Measurements from ENCODE around the gene DDIT4. TPM values are rescaled to one million over a fixed set of nuclear protein-coding genes. Genes with fewer than 3 reads are reported as not detected.

DDIT4 gene
- total and polyA plus RNA-seq, 9 of the 15 experiments (the other 6 are each of a cell fraction or from before 2014, with no cell fraction given): 8.2 to 675 (median 159) TPM

DNA sequence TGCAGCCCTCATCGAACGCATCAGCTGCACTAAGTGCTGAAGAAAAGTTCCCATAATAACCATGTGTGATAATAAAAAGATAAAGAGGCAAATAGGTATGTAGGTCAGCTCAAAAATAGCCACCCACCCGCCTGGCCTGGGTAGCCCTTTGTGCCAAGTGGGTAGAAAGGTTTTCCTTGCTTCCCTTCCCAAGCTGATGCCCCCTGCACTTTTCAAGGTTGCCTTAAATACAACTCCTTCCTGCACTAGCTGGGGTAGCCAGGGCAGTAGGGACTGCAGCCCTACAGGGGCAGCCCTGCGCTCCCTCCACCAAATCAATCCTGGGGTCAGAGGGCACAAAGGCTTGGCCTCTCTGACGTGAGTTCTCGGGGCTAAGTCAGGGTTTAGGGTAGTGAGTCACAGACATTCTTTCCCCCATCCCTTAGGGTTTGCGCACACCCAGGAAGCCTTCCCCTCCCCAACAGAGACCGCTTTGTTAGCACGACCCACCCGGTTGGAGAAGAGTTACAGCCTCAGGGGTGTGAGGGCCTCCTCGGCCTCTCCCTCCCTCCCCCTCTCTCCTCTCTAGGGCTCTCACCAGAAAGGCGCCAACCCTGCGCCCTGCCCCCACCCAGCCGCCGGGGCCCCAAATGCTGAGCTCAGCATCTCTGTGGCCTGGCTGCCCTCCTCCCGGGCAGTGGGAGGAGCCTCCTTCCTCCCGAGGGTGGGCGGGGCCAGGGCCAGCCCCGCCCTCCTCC lies 13.3 kb upstream of the DDIT4 start (continued):
- TF ChIP-seq EHMT2 (IDR thresholded peaks at IDR 0.05) (peak; percentile 17; the same call in 1 of the 2 replicates), POLR2AphosphoS2 (IDR thresholded peaks at IDR 0.05; ENCODE audit: low read length) (no peak), KAT7 (CRISPR knock-in tag; IDR thresholded peaks at IDR 0.05; ENCODE audit: borderline replicate concordance) (0 out of 2 replicates have a peak, but pooled peaks have one; percentile 9), NEUROD1 (IDR thresholded peaks at IDR 0.05; ENCODE audit: borderline replicate concordance, low read depth, low read length, partially characterized antibody) (peak; percentile 25), FOXP1 (CRISPR knock-in tag; IDR thresholded peaks at IDR 0.05) (peak; percentile 66; the same call in 1 of the 2 replicates), JUND (IDR thresholded peaks at IDR 0.05; ENCODE audit: borderline replicate concordance, low read depth, low read length) (peak; percentile 84), JUND (tag; IDR thresholded peaks at IDR 0.05; ENCODE audit: borderline replicate concordance, low read depth, low read length) (peak; percentile 84; the same call in 2 of the 3 replicates), MTA2 (IDR thresholded peaks at IDR 0.05; ENCODE audit: low read depth) (no peak), ZNF79 (CRISPR knock-in tag; IDR thresholded peaks at IDR 0.05; ENCODE audit: low read depth) (peak; percentile 46; the same call in 1 of the 2 replicates), SMARCA4 (IDR thresholded peaks at IDR 0.05) (0 out of 2 replicates have a peak, but pooled peaks have one; percentile 47), POLR2A (conservative IDR thresholded peaks at IDR 0.05) (peak; percentile 54), SRF (CRISPR knock-in tag; IDR thresholded peaks at IDR 0.05) (0 out of 4 replicates have a peak, but pooled peaks of 1 of the 2 experiments have one; percentile 22), ZNF583 (CRISPR knock-in tag; IDR thresholded peaks at IDR 0.05) (peak; percentile 83; the same call in 1 of the 2 replicates)
- TF ChIP-seq, protein P1, sequence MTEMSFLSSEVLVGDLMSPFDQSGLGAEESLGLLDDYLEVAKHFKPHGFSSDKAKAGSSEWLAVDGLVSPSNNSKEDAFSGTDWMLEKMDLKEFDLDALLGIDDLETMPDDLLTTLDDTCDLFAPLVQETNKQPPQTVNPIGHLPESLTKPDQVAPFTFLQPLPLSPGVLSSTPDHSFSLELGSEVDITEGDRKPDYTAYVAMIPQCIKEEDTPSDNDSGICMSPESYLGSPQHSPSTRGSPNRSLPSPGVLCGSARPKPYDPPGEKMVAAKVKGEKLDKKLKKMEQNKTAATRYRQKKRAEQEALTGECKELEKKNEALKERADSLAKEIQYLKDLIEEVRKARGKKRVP (CRISPR knock-in tag; IDR thresholded peaks at IDR 0.05): peak; percentile 81
- TF ChIP-seq, protein P2, sequence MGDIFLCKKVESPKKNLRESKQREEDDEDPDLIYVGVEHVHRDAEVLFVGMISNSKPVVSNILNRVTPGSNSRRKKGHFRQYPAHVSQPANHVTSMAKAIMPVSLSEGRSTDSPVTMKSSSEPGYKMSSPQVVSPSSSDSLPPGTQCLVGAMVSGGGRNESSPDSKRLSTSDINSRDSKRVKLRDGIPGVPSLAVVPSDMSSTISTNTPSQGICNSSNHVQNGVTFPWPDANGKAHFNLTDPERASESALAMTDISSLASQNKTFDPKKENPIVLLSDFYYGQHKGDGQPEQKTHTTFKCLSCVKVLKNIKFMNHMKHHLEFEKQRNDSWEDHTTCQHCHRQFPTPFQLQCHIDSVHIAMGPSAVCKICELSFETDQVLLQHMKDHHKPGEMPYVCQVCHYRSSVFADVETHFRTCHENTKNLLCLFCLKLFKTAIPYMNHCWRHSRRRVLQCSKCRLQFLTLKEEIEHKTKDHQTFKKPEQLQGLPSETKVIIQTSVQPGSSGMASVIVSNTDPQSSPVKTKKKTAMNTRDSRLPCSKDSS (IDR thresholded peaks at IDR 0.05; ENCODE audit: low read depth, partially characterized antibody): no peak
- TF ChIP-seq, protein P3, sequence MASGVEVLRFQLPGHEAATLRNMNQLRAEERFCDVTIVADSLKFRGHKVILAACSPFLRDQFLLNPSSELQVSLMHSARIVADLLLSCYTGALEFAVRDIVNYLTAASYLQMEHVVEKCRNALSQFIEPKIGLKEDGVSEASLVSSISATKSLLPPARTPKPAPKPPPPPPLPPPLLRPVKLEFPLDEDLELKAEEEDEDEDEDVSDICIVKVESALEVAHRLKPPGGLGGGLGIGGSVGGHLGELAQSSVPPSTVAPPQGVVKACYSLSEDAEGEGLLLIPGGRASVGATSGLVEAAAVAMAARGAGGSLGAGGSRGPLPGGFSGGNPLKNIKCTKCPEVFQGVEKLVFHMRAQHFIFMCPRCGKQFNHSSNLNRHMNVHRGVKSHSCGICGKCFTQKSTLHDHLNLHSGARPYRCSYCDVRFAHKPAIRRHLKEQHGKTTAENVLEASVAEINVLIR (CRISPR knock-in tag; IDR thresholded peaks at IDR 0.05): 0 out of 2 replicates have a peak, but pooled peaks have one; percentile 47
- TF ChIP-seq, protein P4, sequence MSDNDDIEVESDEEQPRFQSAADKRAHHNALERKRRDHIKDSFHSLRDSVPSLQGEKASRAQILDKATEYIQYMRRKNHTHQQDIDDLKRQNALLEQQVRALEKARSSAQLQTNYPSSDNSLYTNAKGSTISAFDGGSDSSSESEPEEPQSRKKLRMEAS (CRISPR knock-in tag; IDR thresholded peaks at IDR 0.05): peak; percentile 19; the same call in 1 of the 2 replicates
- TF ChIP-seq, protein P5, sequence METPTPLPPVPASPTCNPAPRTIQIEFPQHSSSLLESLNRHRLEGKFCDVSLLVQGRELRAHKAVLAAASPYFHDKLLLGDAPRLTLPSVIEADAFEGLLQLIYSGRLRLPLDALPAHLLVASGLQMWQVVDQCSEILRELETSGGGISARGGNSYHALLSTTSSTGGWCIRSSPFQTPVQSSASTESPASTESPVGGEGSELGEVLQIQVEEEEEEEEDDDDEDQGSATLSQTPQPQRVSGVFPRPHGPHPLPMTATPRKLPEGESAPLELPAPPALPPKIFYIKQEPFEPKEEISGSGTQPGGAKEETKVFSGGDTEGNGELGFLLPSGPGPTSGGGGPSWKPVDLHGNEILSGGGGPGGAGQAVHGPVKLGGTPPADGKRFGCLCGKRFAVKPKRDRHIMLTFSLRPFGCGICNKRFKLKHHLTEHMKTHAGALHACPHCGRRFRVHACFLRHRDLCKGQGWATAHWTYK (CRISPR knock-in tag; IDR thresholded peaks at IDR 0.05): peak; percentile 97
- TF ChIP-seq, protein P6, sequence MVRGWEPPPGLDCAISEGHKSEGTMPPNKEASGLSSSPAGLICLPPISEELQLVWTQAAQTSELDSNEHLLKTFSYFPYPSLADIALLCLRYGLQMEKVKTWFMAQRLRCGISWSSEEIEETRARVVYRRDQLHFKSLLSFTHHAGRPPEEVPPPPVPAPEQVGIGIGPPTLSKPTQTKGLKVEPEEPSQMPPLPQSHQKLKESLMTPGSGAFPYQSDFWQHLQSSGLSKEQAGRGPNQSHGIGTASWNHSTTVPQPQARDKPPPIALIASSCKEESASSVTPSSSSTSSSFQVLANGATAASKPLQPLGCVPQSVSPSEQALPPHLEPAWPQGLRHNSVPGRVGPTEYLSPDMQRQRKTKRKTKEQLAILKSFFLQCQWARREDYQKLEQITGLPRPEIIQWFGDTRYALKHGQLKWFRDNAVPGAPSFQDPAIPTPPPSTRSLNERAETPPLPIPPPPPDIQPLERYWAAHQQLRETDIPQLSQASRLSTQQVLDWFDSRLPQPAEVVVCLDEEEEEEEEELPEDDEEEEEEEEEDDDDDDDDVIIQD (CRISPR knock-in tag; IDR thresholded peaks at IDR 0.05): 0 out of 2 replicates have a peak, but pooled peaks have one; percentile 66
- TF ChIP-seq, protein P7, sequence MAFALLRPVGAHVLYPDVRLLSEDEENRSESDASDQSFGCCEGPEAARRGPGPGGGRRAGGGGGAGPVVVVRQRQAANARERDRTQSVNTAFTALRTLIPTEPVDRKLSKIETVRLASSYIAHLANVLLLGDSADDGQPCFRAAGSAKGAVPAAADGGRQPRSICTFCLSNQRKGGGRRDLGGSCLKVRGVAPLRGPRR (CRISPR knock-in tag; IDR thresholded peaks at IDR 0.05): peak; percentile 89
